Measurements from ENCODE around the gene CDH8.
"Not testable (repeated sequence)": the region's sequence is repeated elsewhere in the genome, so short reads cannot be mapped to it uniquely, and the experiment has no call there.

Gene CDH8

DNA sequence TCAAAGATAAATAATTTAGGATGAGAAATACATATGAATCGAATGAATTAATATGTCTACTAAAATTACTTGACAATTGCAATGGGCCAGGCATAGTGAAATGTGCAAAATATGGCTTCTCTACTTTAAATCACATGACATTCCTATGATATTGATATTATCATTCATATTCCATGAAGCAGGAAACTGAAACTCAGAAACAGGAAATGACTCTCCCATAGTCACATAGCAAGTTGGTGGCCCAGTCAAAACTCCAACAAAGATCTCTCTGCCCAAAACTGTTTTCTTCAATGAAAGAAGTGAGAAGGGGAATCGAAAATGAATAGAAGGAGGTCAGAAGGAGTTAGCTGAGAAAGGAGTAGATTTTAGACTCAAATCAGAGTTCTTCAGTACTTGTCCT, 272.2 kb downstream of the CDH8 start:
- Histone ChIP-seq H3K4me1 (ENCODE audit: control insufficient read depth in 5 of 5, insufficient read depth in 5 of 5, low read length in 5 of 5) (no peaks in the 10 kb centered on the region), H3K36me3 (ENCODE audit: control insufficient read depth in 5 of 5, insufficient read depth in 5 of 5, low read length in 5 of 5) (no peaks in the 10 kb centered on the region), H3K9ac (ENCODE audit: low read length in 5 of 5) (no peak overlapping the region), H3K9me3 (ENCODE audit: control insufficient read depth in 5 of 5, low read length in 5 of 5) (peaks cover 0 to 5% (median 0%) of the 10 kb centered on the region in 5 donors), H3K27ac (ENCODE audit: low read depth, low read length) (no peak overlapping the region), H3K27me3 (ENCODE audit: control insufficient read depth in 5 of 5, insufficient read depth in 4 of 5, low read length in 5 of 5) (no peaks in the 10 kb centered on the region), H3K4me3 (ENCODE audit: low read depth in 1 of 5, low read length in 5 of 5) (no peak overlapping the region)

DNA sequence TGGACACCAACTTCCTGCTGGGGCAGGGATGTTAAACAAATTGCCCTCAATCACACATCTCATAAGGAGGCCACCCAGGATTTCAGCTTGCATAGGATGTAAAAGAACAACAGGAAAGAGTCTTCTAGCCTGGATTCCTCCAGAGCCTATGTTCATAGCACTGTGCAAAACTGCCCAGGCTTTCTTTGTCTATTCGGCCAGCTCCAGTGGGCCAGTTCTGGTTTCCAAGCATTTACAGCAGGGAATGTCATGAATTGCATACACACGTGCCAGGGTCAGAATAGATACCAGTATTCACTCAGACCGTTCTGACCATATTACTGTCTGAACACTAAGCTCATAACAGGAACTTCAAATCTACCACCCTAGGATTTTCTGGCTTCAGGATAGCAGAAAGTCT, 273.2 kb downstream of the CDH8 start:
- no peak overlapping the region for H3K4me3 ChIP-seq (ENCODE audit: low read depth in 1 of 5, low read length in 5 of 5)
- H3K36me3 ChIP-seq (ENCODE audit: control insufficient read depth in 5 of 5, insufficient read depth in 5 of 5, low read length in 5 of 5), result no peaks in the 10 kb centered on the region
- H3K4me1 ChIP-seq (ENCODE audit: control insufficient read depth in 5 of 5, insufficient read depth in 5 of 5, low read length in 5 of 5), result no peaks in the 10 kb centered on the region
- H3K27me3 ChIP-seq (ENCODE audit: control insufficient read depth in 5 of 5, insufficient read depth in 4 of 5, low read length in 5 of 5), result no peaks in the 10 kb centered on the region
- H3K27ac ChIP-seq (ENCODE audit: low read depth, low read length), result no peak overlapping the region
- no peak overlapping the region for H3K9ac ChIP-seq (ENCODE audit: low read length in 5 of 5)
- peaks cover 0 to 5% (median 0%) of the 10 kb centered on the region in 5 donors for H3K9me3 ChIP-seq (ENCODE audit: control insufficient read depth in 5 of 5, low read length in 5 of 5)

DNA sequence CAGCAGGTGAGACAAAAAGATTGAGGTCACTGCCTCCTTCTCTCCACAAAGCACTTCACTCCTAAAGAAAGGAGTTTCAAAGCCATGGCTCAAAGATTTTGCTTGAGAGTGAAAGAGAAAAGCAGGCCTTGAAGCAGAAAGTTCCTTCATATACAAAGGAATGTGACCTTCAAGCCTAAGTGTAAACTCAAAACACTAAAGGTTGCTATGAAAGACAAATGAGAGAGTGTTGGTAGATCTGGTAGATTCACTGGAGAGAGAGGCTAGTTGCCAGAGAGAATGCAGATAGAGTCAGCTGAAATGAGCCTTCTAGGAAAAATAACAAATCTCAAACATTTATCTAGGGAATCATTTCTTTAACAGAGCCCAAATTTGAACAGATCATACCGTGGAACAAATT, 305.2 kb downstream of the CDH8 start:
- Histone ChIP-seq H3K4me3 (ENCODE audit: low read depth in 1 of 5, low read length in 5 of 5) (no peak overlapping the region), H3K36me3 (ENCODE audit: control insufficient read depth in 5 of 5, insufficient read depth in 5 of 5, low read length in 5 of 5) (no peaks in the 10 kb centered on the region), H3K9me3 (ENCODE audit: control insufficient read depth in 5 of 5, low read length in 5 of 5) (no peaks in the 10 kb centered on the region), H3K4me1 (ENCODE audit: control insufficient read depth in 5 of 5, insufficient read depth in 5 of 5, low read length in 5 of 5) (no peaks in the 10 kb centered on the region), H3K27me3 (ENCODE audit: control insufficient read depth in 5 of 5, insufficient read depth in 4 of 5, low read length in 5 of 5) (no peaks in the 10 kb centered on the region), H3K9ac (ENCODE audit: low read length in 5 of 5) (no peak overlapping the region), H3K27ac (ENCODE audit: low read depth, low read length) (no peak overlapping the region)

DNA sequence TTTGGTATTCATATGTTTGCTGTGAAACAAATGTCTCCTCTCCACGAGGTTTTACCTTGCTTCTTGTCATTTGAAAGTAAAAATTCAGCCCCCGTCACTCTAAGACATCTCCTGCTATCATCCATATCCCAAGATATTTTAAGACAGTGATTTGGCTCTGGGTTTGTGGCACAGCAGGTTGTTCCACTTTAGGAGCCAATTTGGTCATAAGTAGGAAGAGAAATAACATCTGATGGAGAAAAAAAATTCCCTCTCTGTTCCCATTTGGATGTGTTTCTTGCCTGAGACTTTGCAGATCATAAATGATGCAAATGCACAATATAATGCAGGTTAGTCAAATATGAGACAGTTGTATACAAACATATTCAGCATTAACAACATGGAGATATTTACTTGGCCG, 309.5 kb downstream of the CDH8 start:
- no peak overlapping the region for H3K27ac ChIP-seq (ENCODE audit: low read depth, low read length)
- no peaks in the 10 kb centered on the region for H3K27me3 ChIP-seq (ENCODE audit: control insufficient read depth in 5 of 5, insufficient read depth in 4 of 5, low read length in 5 of 5)
- no peaks in the 10 kb centered on the region for H3K36me3 ChIP-seq (ENCODE audit: control insufficient read depth in 5 of 5, insufficient read depth in 5 of 5, low read length in 5 of 5)
- H3K4me1 ChIP-seq (ENCODE audit: control insufficient read depth in 5 of 5, insufficient read depth in 5 of 5, low read length in 5 of 5), result no peaks in the 10 kb centered on the region
- H3K4me3 ChIP-seq (ENCODE audit: low read depth in 1 of 5, low read length in 5 of 5), result no peak overlapping the region
- H3K9me3 ChIP-seq (ENCODE audit: control insufficient read depth in 5 of 5, low read length in 5 of 5), result no peaks in the 10 kb centered on the region
- no peak overlapping the region for H3K9ac ChIP-seq (ENCODE audit: low read length in 5 of 5)

DNA sequence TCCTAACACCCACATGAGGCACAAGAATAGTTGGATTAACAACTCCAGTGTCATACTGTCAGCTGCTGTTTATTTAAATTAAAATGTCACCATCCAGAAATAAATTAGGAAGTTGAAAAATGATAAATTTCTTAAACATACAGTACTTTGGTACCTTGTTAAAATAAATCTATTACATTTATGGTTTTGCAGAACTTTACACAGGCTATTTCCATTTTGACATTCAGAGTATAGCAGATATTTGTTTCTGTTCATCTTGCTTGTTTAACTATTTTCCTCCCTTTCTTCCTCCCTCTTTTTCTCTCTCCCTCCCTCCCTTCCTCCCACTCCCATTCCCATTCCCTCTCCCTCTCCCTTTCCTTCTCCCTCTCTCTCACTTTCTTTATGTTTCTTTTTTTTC, 310.1 kb downstream of the CDH8 start:
- Histone ChIP-seq H3K9me3 (ENCODE audit: control insufficient read depth in 5 of 5, low read length in 5 of 5) (no peaks in the 10 kb centered on the region), H3K36me3 (ENCODE audit: control insufficient read depth in 5 of 5, insufficient read depth in 5 of 5, low read length in 5 of 5) (no peaks in the 10 kb centered on the region), H3K4me1 (ENCODE audit: control insufficient read depth in 5 of 5, insufficient read depth in 5 of 5, low read length in 5 of 5) (no peaks in the 10 kb centered on the region), H3K27me3 (ENCODE audit: control insufficient read depth in 5 of 5, insufficient read depth in 4 of 5, low read length in 5 of 5) (no peaks in the 10 kb centered on the region), H3K9ac (ENCODE audit: low read length in 5 of 5) (no peak overlapping the region), H3K27ac (ENCODE audit: low read depth, low read length) (no peak overlapping the region), H3K4me3 (ENCODE audit: low read depth in 1 of 5, low read length in 5 of 5) (no peak overlapping the region)

DNA sequence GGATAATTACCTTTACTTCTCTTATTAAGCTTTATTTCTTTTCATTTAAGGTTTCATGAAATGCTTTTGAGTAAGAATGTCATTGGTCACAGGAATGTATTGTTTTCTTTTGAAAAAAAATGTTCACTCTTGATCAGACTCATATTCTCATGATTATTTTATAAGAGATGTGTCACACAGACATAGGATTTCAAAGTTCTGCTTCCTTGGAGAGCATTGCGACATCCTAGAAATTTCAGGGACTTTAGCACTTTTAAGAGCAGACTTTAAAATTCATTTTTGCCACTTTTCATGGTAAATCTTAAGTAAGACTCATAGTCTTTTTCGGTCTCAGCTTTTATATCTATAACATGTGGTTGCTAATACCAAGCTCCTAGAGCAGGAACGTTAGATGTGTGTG, 314.7 kb downstream of the CDH8 start:
- Histone ChIP-seq H3K27me3 (ENCODE audit: control insufficient read depth in 5 of 5, insufficient read depth in 4 of 5, low read length in 5 of 5) (no peaks in the 10 kb centered on the region), H3K27ac (ENCODE audit: low read depth, low read length) (no peak overlapping the region), H3K36me3 (ENCODE audit: control insufficient read depth in 5 of 5, insufficient read depth in 5 of 5, low read length in 5 of 5) (no peaks in the 10 kb centered on the region), H3K4me1 (ENCODE audit: control insufficient read depth in 5 of 5, insufficient read depth in 5 of 5, low read length in 5 of 5) (no peaks in the 10 kb centered on the region), H3K4me3 (ENCODE audit: low read depth in 1 of 5, low read length in 5 of 5) (no peak overlapping the region), H3K9me3 (ENCODE audit: control insufficient read depth in 5 of 5, low read length in 5 of 5) (no peaks in the 10 kb centered on the region), H3K9ac (ENCODE audit: low read length in 5 of 5) (no peak overlapping the region)

DNA sequence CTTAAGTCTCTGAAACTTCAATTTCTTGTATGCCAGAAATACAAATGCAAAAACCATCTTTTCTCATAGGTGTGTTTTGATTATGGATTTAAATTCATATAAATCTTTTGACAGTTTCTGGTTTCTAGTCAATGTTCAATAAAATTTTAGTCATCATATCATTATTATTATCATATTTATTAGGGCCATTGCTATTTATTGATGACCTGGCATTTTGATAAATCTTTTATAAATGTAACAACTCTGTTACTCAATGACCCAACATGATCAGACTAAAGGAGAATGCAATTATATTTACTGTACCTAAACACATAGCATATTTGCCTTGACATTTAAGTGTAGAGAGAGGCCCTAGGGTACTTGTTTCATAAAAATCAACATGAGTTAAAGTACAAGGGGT, 320.8 kb downstream of the CDH8 start:
- H3K4me3 ChIP-seq (ENCODE audit: low read depth in 1 of 5, low read length in 5 of 5), result no peak overlapping the region

DNA sequence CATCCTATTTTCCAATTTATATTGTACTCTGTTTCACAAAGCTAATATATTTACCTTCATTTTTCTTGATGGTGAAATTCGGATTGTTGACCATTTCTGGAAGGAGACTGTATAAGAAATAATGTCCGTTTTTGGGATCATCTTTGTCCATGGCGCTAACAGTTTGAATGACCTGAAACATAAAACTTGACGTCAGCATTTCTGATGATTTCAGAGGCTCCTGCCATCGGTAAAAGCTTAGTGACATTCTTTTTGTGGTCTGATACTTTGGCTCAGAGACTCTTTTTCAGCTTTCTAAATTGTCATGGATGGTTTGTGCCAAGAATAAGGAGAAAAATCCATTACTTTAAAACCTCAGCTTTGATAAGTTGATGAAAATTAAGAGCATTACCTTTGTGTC, 322.5 kb downstream of the CDH8 start:
- Histone ChIP-seq H3K9me3 (ENCODE audit: control insufficient read depth in 5 of 5, low read length in 5 of 5) (no peaks in the 10 kb centered on the region), H3K27me3 (ENCODE audit: control insufficient read depth in 5 of 5, insufficient read depth in 4 of 5, low read length in 5 of 5) (no peaks in the 10 kb centered on the region), H3K9ac (ENCODE audit: low read length in 5 of 5) (no peak overlapping the region), H3K4me3 (ENCODE audit: low read depth in 1 of 5, low read length in 5 of 5) (no peak overlapping the region), H3K36me3 (ENCODE audit: control insufficient read depth in 5 of 5, insufficient read depth in 5 of 5, low read length in 5 of 5) (no peaks in the 10 kb centered on the region), H3K27ac (ENCODE audit: low read depth, low read length) (no peak overlapping the region), H3K4me1 (ENCODE audit: control insufficient read depth in 5 of 5, insufficient read depth in 5 of 5, low read length in 5 of 5) (no peaks in the 10 kb centered on the region)

More for the DNA sequence above, 320.8 kb downstream of the CDH8 start:
- Histone ChIP-seq H3K36me3 (ENCODE audit: control insufficient read depth in 5 of 5, insufficient read depth in 5 of 5, low read length in 5 of 5) (no peaks in the 10 kb centered on the region), H3K9me3 (ENCODE audit: control insufficient read depth in 5 of 5, low read length in 5 of 5) (no peaks in the 10 kb centered on the region), H3K9ac (ENCODE audit: low read length in 5 of 5) (no peak overlapping the region), H3K4me1 (ENCODE audit: control insufficient read depth in 5 of 5, insufficient read depth in 5 of 5, low read length in 5 of 5) (no peaks in the 10 kb centered on the region), H3K27me3 (ENCODE audit: control insufficient read depth in 5 of 5, insufficient read depth in 4 of 5, low read length in 5 of 5) (no peaks in the 10 kb centered on the region), H3K27ac (ENCODE audit: low read depth, low read length) (no peak overlapping the region)

DNA sequence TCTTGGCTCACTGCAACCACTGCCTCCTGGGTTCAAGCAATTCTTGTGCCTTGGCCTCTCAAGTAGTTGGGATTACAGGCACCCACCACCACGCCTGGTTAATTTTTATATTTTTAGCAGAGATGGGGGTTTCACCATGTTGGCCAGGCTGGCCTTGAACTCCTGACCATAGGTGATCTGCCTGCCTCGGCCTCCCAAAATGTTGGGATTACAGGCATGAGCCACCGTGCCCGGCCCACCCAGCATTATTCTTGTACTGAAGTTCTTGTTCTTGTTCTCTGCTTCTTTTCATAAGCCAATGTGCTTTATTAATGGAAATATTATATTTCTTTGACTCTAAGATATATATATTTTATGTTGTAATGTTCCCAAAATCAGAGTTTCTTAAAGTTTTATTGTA, 336.6 kb downstream of the CDH8 start:
- not testable (repeated sequence) for H3K9me3 ChIP-seq (ENCODE audit: control insufficient read depth in 5 of 5, low read length in 5 of 5); H3K36me3 ChIP-seq (ENCODE audit: control insufficient read depth in 5 of 5, insufficient read depth in 5 of 5, low read length in 5 of 5); H3K4me1 ChIP-seq (ENCODE audit: control insufficient read depth in 5 of 5, insufficient read depth in 5 of 5, low read length in 5 of 5); H3K9ac ChIP-seq (ENCODE audit: low read length in 5 of 5); H3K27me3 ChIP-seq (ENCODE audit: control insufficient read depth in 5 of 5, insufficient read depth in 4 of 5, low read length in 5 of 5); H3K4me3 ChIP-seq (ENCODE audit: low read depth in 1 of 5, low read length in 5 of 5); H3K27ac ChIP-seq (ENCODE audit: low read depth, low read length)

DNA sequence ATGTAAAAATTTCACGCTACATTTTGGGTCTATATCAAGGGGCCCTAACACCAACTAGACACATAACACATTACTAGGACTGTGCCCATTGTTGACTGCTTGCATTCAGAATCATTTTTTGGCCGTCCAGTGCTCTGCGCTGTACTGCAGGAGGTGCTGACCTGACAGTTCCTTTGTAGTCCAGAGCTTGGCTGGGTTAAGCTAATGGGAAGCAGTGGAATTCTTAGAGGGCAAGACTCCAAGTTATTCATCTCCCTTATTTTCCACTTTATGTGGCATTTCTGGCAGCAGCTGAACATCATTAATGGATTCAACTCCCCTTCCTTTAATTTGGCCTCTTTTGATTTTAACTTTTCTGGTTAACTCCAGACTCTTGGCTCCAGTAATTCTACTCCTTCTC, 351.7 kb downstream of the CDH8 start:
- Histone ChIP-seq H3K27me3 (ENCODE audit: control insufficient read depth in 5 of 5, insufficient read depth in 4 of 5, low read length in 5 of 5) (no peaks in the 10 kb centered on the region), H3K4me3 (ENCODE audit: low read depth in 1 of 5, low read length in 5 of 5) (no peak overlapping the region), H3K27ac (ENCODE audit: low read depth, low read length) (no peak overlapping the region), H3K4me1 (ENCODE audit: control insufficient read depth in 5 of 5, insufficient read depth in 5 of 5, low read length in 5 of 5) (no peaks in the 10 kb centered on the region), H3K9ac (ENCODE audit: low read length in 5 of 5) (no peak overlapping the region), H3K9me3 (ENCODE audit: control insufficient read depth in 5 of 5, low read length in 5 of 5) (no peaks in the 10 kb centered on the region), H3K36me3 (ENCODE audit: control insufficient read depth in 5 of 5, insufficient read depth in 5 of 5, low read length in 5 of 5) (no peaks in the 10 kb centered on the region)

DNA sequence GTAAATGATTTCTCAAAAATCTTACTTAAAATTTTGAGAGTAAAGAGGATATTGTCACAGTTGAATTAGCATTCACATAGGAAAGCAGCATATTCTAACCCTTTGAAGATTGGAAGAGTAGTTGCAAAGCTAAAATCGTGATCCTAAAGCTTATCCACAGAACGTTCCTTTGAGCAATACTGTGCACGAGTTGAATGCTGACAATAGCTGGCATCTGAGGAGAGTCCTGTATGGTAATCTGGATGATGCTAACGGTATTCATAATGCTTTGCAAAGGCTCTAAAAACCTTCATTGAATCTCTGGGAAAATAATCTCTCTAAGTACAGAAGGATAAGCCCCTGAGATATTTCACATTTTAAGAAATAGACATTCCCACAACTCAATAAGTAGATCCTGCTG, 354.6 kb downstream of the CDH8 start:
- no peak overlapping the region for H3K9ac ChIP-seq (ENCODE audit: low read length in 5 of 5)
- no peaks in the 10 kb centered on the region for H3K9me3 ChIP-seq (ENCODE audit: control insufficient read depth in 5 of 5, low read length in 5 of 5)
- H3K4me1 ChIP-seq (ENCODE audit: control insufficient read depth in 5 of 5, insufficient read depth in 5 of 5, low read length in 5 of 5), result no peaks in the 10 kb centered on the region
- H3K27ac ChIP-seq (ENCODE audit: low read depth, low read length), result no peak overlapping the region
- no peaks in the 10 kb centered on the region for H3K27me3 ChIP-seq (ENCODE audit: control insufficient read depth in 5 of 5, insufficient read depth in 4 of 5, low read length in 5 of 5)
- H3K36me3 ChIP-seq (ENCODE audit: control insufficient read depth in 5 of 5, insufficient read depth in 5 of 5, low read length in 5 of 5), result no peaks in the 10 kb centered on the region
- H3K4me3 ChIP-seq (ENCODE audit: low read depth in 1 of 5, low read length in 5 of 5), result no peak overlapping the region
